Activated CD4-positive, CD25-positive, alpha-beta regulatory T cell (primary cell): ENCODE results near the gene GPR26.

Experiments
- DNase-seq, 4 experiments: peaks; one replicate each; lab custom pipeline; 2025; lab: John Stamatoyannopoulos, UW

The GPR26 gene, protein sequence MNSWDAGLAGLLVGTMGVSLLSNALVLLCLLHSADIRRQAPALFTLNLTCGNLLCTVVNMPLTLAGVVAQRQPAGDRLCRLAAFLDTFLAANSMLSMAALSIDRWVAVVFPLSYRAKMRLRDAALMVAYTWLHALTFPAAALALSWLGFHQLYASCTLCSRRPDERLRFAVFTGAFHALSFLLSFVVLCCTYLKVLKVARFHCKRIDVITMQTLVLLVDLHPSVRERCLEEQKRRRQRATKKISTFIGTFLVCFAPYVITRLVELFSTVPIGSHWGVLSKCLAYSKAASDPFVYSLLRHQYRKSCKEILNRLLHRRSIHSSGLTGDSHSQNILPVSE

DNA sequence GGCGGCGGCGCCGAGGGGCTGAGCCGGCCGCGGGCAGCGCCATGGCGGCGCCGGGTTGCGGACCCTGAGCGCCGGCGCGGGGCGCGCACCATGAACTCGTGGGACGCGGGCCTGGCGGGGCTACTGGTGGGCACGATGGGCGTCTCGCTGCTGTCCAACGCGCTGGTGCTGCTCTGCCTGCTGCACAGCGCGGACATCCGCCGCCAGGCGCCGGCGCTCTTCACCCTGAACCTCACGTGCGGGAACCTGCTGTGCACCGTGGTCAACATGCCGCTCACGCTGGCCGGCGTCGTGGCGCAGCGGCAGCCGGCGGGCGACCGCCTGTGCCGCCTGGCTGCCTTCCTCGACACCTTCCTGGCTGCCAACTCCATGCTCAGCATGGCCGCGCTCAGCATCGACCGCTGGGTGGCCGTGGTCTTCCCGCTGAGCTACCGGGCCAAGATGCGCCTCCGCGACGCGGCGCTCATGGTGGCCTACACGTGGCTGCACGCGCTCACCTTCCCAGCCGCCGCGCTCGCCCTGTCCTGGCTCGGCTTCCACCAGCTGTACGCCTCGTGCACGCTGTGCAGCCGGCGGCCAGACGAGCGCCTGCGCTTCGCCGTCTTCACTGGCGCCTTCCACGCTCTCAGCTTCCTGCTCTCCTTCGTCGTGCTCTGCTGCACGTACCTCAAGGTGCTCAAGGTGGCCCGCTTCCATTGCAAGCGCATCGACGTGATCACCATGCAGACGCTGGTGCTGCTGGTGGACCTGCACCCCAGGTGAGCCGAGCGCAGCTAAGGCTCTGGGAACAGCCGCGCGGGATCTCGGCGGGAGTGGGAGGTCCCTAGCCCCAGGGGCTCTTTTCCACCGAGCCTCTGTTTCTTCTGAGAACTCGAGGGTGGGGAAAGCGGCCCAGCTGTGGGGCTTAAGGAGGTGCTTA is at the start of gene GPR26:
Gene GPR26, plus strand, starts transcription at position 38 of the 919 bp plus-strand sequence. Its CDS starts 53 bp downstream, at position 91.
- DNase-seq: no peak

DNA sequence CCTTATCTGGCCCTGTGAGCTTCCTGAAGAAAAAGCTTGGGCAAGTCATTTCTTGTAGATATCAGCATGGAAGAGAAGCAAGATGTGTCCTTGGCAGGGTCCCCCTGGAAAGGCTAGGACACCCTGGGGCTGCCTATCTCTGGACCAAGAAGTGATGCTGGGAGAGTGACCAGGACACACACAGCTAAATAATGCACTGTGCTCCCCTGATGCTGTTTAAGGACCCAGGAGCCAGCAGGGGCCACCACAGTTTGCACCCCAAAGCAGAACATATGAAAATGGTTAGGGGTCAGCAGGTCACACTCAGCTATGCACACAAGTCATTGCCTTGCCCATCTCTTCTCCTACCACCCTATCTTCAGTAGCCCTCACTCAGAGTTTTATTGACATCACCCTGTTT is 47.9 kb upstream of the GPR26 start:
- no peak for DNase-seq

DNA sequence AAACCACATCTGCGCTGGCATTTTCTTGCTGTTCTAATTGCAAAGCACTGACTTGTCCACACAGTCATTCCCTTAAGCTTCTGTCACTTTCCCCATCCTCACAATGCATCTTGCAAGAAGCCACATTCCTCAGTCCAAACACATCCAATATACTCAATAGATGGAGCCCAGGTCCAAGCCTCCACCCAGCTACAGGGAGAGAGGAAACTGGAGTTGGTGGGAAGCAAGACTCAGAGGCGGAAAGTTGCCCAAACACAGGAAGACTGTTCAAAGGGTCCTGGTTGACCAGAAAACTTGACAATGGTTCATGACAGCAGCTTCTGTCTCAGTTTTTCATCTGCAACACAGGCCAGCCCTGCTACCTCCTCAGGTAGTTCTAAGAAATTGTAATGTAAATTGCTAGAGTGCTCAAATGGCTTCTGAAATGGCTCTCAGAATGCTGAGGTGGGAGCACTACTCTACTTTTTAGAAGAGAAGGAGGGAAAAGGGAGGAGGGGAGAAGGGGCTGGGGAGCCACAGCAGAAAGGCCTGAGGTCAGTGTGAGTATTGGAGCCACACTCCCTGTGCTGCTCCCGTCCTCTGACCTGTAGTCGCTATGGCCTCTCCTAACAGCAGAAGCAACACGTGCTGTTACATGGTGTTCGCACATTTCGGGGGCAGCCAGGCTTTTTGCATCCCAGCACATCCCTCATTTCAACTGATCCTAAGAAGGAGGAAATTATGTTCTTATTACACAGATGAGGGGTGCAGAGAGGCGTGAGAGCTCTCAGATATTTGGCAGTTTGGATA is 46.9 kb upstream of the GPR26 start:
- no peak for DNase-seq

DNA sequence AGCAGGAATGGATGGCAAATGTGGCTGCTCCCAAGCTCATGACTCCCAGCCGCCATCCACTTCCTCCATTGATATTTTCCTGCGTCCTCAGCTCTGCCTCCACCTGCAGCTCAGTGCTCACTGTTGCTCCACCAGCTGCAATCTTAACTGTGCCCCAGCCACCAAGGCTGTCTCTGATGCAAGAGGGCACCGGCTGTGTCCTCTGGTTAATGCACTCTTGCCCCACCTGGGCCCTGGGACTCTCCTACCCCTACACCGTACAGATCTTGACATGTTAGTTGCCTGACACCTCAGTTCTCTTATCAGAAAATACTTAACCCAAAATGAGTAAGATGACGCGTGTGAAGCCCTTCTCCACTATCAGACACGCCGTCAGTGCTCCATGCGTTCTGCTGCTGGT is 45.5 kb upstream of the GPR26 start:
- DNase-seq: no peak

DNA sequence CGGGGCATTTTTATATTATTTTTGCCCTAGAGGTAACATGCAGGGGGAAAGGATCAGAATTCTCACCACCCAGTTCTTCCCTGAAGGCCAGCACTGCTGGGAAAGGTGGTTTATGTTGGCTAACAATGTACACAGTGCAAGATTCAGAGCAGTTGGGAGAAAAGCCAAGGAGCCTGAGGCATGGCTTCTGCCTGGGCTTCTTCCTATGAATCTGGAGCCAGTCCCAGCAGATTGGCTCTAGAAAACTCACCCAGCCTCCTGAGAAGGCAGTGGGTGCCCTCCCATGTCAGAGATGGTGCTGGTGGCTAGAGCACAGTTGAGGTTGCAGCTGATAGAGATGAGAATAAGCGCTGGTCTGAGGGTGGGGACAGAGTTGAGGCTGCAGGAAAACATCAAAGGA is 44.7 kb upstream of the GPR26 start:
- DNase-seq: no peak

DNA sequence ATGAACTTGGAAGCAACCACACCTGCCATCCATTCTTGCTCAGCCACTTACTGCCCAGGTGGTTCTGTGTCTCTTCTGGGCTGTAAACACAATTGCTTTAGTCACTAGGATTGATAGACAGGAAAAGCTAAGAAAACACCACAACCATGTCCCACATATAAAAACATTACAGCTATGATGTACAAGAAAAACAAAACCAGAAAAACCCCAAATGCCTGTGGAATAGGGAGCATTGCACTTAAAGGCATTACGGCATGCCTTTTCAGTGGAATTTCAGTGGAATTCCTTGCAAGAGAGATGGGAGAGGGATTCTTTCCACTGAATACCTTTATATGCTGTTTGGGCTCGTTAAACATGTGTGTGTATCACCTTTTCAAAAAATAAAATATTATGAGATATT is 44.2 kb upstream of the GPR26 start:
- no peak for DNase-seq

DNA sequence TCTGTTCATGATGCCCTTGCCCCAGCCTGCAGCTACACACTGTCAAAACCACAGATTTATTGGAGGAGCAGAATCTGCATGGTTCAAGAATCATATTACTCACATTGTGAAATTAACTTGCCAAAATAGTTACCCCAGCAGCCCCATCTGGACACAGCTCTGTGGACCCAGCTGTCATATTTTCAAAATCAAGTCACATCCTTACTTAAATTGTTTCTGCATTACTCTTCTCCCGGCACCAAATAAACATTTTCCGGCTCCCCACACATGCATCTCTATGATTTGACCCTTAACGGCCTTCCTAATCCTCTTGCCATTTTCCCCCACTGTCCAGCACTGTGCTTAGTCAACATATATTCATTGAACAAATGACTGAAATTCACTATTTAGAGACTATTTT is 43.8 kb upstream of the GPR26 start:
- DNase-seq: no peak

DNA sequence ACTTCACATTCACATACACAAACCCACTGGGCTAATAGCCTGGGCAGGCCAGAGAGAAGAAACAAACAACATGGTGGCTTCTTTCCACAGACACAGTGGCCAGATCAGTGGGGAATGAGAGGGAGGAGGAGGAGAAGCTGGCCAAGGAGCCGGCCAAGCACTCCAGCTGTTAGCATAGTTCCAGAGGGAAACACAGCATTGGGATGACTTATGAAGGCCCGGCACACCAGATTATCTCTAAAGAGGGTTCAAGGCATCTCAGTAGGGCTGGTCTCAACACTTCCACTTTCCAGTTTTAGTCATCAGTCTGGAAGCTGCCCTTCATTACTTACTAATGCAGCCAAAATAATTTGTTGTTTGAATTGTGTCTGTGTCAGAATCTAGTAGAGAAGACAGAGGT is 42.1 kb upstream of the GPR26 start:
- no peak for DNase-seq

DNA sequence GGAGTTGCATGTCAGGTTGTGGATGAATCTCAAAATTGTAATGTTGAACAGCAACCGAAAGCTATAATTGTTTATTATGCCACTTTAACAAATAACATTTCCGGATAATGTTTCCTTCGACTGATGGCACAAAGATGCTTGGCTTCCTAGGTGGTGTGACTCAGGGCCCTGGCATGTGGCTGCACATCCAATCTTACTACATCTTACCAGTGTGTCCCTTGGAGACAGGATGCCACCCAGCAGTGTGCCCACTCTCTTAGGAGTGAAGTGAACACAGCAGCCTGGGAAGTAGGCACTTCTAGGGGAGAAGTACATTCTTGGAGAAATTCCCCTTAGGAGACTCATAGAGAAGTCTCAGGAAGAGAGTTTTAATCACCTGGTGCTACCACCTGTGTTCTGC is 33.0 kb upstream of the GPR26 start:
- DNase-seq: no peak

DNA sequence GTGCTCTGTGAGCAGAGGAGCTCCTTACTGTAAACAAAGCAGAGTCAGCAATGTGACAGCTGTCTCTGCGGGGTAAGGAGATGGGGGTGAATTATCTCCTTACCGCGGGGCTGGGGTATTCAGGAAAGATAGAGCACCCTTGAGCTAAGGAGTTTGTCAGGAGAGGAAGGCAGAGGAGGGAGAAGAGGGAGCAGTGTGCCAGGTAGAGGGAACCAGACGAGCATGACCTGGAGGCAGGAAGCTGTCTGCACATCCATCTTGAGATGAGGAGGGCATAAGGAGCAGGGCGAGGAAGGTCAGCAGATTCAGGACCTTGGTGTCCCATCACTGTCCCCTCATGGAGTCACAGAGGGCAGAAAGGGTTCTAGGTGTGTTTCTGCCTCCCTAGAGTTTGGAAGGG is 32.5 kb upstream of the GPR26 start:
- DNase-seq: no peak

DNA sequence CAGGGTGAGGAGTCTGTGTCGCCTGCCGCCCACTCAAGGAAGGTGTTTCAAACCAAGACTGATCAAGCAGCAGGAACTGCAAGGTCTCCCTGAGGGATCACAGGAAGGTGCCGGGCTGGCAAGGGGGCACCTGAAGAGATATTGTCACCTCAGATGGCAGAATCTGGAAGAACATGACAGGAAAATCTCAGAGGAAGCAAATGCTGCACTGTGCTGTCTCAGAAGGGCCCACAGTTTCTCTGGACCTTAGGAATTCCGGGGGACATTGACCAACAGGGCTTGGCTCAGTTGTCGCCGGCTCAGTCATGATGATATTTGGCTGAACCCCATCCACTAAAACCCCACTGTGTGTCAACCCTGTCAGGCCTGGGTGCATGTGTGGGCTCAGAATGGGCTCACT is 31.9 kb upstream of the GPR26 start:
- no peak for DNase-seq

DNA sequence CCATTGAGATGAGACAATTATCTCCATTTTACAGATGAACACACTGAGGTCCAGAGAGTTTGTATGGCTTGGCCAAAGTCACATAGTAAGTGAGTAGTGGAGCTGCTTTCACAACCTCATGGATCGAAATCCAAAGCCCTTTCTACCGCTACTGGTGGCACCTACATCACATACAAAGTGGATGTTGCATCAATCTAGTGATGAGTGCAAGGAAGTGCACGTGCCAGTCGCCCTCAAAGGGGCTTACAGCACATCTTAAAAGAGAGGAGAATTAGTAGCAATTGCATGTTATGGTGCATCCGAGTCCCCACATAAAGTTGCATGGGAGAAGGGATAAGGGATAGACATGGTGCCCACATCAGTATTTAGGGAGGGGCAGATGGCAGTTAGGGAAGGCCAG is 31.0 kb upstream of the GPR26 start:
- DNase-seq: no peak

DNA sequence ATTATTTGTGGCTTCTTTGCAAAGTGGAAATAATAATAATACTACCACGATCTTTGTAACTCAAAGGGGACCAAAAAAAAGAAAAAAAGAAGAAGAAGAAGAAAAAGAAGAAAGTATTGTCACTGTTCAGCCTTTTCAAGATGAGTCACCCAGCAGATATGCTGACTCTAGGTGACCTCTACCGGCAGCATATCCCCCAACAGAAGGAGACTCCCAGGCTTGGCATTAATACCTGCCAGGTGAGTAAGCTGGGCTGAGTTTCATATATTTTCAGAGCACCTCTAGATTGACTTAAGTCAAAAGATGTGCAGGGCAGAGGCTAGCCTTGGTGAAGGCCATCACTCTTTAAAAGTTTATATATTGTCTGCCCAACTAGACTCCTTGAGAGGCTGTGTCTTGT is 30.4 kb upstream of the GPR26 start:
- no peak for DNase-seq

DNA sequence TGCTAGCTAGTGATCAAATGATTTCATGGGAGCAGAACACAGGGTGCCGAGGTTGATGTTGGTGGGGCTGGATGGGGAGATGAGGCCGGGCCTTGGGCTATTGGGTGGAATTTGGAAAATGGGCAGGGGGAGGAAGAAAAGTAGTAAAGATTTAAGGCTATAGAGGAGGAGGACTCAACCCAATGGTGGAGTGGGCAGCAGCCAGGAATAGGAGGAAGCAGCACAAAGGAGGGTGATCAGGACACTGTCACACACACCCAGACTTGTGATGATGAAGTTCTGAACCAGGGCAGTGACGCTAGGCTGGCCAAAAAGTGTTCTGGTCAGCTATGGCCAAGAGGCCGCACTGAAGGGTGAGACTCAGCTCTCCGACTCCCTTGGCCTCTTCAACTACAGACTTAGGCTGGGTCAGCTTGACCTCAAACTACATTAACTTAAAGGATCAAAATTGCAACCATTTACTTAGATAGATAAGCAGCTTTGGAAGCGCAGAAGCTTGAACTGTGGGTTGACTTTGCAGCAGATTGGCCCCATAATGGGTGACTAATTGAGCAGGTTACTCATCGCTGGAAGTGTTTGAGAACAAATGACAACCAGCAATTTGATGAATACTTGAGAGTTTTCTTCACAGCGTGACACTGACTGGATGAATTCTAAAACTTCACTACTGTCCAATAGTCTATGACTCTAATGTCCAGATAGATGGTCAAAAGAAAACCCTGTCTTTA is 29.4 kb upstream of the GPR26 start:
- no peak for DNase-seq

DNA sequence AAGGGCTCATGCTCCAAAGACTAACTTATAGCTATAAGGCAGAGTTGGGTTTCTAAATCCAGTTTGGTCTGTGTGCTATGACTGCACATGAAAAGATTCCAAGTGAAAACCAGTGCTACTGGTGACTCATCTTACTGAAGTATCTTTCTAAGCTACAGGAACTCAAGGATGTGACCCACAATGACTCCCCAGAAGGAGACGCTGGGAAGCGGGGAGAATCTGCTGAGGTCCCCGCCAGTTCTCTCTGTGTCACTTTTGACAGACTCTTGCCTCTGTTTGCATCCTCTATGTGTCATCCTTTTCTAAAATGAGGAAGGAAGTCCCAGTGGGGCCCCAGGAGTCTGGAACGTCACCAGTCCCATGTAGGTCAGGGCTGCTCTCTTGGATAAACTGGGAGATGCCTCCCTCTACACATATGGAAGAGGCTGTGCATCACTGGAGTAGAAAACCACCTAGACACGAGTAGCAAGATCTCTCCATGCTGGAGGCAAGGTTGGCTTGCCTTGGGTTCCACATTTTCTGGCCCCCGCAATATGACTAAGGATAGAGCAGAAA is 28.8 kb upstream of the GPR26 start:
- DNase-seq: no peak

DNA sequence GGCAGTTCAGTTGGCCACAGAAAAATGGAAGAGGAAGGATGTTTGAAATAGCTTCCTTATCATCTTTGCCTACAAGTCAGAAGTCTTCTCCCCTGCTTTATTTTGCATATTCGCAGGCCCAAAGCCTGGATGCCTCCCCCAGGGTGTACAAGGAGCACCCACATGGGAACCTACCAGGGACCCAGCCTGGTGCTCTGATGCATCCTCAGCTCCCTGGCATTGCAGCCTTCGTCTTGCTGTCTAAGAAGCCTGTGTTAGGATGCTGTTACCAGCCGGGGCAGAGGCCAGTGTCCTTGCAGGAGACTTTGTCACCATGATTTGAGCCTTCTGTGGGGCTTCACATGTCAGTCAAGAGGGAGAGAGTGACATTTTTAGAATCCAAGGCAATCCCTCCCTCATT is 27.0 kb upstream of the GPR26 start:
- no peak for DNase-seq

DNA sequence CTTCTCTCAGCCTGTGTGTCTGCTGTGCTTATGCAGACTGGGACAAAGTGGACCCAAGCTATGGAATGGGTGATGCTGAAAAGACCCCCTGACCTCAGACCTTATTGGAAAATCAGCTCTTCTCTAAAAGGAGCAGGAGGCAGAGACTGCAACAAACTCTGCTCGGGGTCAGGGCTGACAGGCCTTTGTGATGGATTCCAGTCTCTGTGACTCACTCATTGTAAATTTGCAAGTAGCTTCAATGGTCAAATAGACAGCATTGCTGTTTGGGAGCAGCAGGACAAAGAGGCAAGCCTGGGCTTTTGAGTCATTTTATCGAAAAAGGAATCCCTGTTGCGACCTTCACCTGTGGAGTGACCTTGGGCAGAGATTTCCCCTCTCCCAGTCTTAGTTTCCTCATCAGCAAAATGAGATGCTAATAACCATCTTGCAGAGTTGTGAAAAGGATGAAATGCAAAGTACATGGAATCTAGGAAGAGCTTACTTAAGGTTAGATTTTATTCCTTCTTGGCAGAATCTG is 26.1 kb upstream of the GPR26 start:
- no peak for DNase-seq

DNA sequence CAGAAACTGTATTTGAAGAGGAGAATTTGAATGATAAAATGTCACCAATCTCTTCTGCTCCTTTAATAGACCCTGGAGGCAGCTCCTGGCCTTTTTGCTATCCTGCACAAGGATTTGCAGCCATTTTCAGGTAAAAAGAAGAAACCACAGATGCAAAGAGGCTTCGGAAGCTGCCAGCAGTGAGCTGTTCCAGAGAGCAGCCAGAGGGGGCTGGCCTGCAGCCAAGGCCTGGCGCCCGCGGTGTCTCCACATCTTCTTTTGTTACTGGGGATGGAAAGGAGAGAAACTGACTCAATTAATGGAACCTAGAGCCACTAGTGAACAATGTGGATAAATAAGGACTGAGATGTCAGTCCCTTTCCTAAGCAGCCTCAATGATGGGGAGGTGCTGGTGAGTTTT is 23.9 kb upstream of the GPR26 start:
- no peak for DNase-seq

DNA sequence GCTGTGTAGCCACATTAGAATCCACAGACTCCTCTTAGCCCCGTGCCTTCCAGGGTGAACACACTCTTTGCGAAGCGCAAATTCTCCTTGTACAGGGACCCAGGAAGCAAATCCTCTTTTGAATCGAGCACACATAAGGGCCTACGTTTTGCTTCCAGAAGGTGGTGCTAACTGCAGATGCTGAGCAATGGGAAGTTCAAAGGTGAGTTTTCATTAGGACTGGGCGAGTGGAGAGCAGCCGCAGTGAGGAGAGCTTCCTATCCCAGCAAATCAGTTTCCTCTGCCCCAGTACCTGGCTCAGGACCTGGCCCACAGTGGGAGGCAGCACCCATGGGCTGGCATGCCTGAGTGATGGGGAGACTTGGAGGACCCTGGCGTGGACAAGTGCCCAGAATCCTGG is 23.5 kb upstream of the GPR26 start:
- no peak for DNase-seq

DNA sequence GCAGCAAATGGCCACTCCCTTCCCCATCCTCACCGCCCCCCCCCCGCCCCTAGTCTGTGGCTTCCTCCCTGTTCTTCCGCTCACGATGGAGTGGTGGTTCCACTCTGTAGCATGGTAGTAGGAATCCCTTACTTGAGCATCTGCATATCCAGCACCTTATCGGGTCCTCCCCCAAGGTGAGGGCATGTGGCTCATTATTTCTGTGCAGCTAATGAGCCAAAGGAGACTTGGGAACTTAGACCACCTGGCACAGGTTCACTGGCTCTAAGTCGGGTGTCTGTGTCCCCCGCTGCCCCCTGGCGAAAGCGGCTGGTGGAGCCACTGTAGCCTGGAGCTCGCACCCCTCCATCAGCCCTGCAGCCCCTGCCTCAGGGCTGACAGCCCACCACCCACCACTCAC is 22.8 kb upstream of the GPR26 start:
- DNase-seq: no peak

DNA sequence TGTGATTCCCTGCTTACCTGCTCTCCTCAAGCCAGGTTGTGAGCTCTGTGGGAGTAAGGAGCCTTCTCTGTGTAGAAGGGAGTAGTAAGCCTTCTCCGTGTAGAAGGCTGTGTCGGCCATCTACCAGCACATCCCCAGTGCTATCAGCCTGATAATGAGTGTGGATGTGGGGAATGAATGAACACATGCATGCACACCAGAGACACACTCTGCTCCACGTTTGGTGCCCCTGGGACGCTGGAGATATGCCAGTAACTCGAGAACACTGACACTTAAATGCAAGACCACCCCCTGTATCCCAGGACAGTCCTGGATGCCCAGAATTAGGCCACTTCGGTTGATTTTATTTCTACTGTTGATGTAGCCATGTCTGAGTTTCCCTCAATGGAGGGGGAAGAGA is 21.1 kb upstream of the GPR26 start:
- DNase-seq: no peak
